H7 (cell line): ENCODE data around the gene C12orf57. TPM values are rescaled to one million over a fixed set of nuclear protein-coding genes. Genes with fewer than 3 reads are reported as not detected.

Experiments
- DNase-seq: peaks from one replicate; pipeline ENCODE4 v3.0.0; 2012
- H3K27me3 ChIP-seq: 2 replicates; pipeline ENCODE4 v1.6.0; 2011; ENCODE audit warnings: mild to moderate bottlenecking, low read length; ENCODE audit not compliant: control insufficient read depth, insufficient read depth
- H3K36me3 ChIP-seq: replicated peaks from 2 replicates; pipeline ENCODE4 v1.5.1; 2011; ENCODE audit warnings: low read length; ENCODE audit not compliant: control insufficient read depth, insufficient read depth
- H3K4me3 ChIP-seq: 2 replicates; pipeline ENCODE4 v1.5.1; 2011; ENCODE audit warnings: low read depth, mild to moderate bottlenecking, control low read depth, low read length, moderate library complexity; ENCODE audit not compliant: insufficient read depth
- total RNA-seq: library from RNA; depleted of rRNA; stranded (reverse); fragments of >200 nt; shearing (Covaris generic); gene quantifications from 2 replicates; pipeline ENCODE4 v1.2.3, GENCODE V29; 2014

C12orf57 gene
- total RNA-seq, 1 experiment from 2014 or later, result 153 TPM

- peak overlapping the region; percentile 75 for H3K4me3 ChIP-seq
- H3K36me3 ChIP-seq, result peaks cover 45% of the 10 kb centered on the region
- DNase-seq, result no peak
- H3K27me3 ChIP-seq, result no peaks in the 10 kb centered on the region
Observed at GRCh38 chr12:6970096-6970527, 26.3 kb downstream of the C12orf57 start.

- H3K4me3 ChIP-seq, result no peak overlapping the region
- DNase-seq, result no peak
- no peaks in the 10 kb centered on the region for H3K27me3 ChIP-seq
- peaks cover 32% of the 10 kb centered on the region for H3K36me3 ChIP-seq
Observed at GRCh38 chr12:6974180-6974579, 30.4 kb downstream of the C12orf57 start.

- Histone ChIP-seq H3K36me3 (peaks cover 35% of the 10 kb centered on the region), H3K4me3 (no peak overlapping the region), H3K27me3 (no peaks in the 10 kb centered on the region)
- no peak for DNase-seq
Observed at GRCh38 chr12:6975297-6976032, 31.6 kb downstream of the C12orf57 start.

GRCh38 chr12:6977653-6978052 lies 33.8 kb downstream of the C12orf57 start:
- H3K27me3 ChIP-seq, result no peaks in the 10 kb centered on the region
- no peak overlapping the region for H3K4me3 ChIP-seq
- H3K36me3 ChIP-seq, result peaks cover 44% of the 10 kb centered on the region
- DNase-seq, result no peak

GRCh38 chr12:6978188-6978587 lies 34.4 kb downstream of the C12orf57 start:
- DNase-seq, result no peak
- peaks cover 44% of the 10 kb centered on the region for H3K36me3 ChIP-seq
- no peaks in the 10 kb centered on the region for H3K27me3 ChIP-seq
- H3K4me3 ChIP-seq, result no peak overlapping the region

- Histone ChIP-seq H3K27me3 (no peaks in the 10 kb centered on the region), H3K36me3 (peaks cover 44% of the 10 kb centered on the region), H3K4me3 (no peak overlapping the region)
- no peak for DNase-seq
Observed at GRCh38 chr12:6978611-6979011, 34.8 kb downstream of the C12orf57 start.

GRCh38 chr12:6979021-6979420 lies 35.2 kb downstream of the C12orf57 start:
- Histone ChIP-seq H3K4me3 (no peak overlapping the region), H3K27me3 (no peaks in the 10 kb centered on the region), H3K36me3 (peaks cover 43% of the 10 kb centered on the region)
- DNase-seq, result no peak

GRCh38 chr12:6979453-6979852 lies 35.6 kb downstream of the C12orf57 start:
- Histone ChIP-seq H3K27me3 (no peaks in the 10 kb centered on the region), H3K4me3 (no peak overlapping the region), H3K36me3 (peaks cover 39% of the 10 kb centered on the region)
- DNase-seq, result no peak

- peaks cover 33% of the 10 kb centered on the region for H3K36me3 ChIP-seq
- H3K4me3 ChIP-seq, result no peak overlapping the region
- H3K27me3 ChIP-seq, result no peaks in the 10 kb centered on the region
- no peak for DNase-seq
Observed at GRCh38 chr12:6980075-6980474, 36.3 kb downstream of the C12orf57 start.

- H3K36me3 ChIP-seq, result peaks cover 27% of the 10 kb centered on the region
- no peak for DNase-seq
- H3K27me3 ChIP-seq, result no peaks in the 10 kb centered on the region
- H3K4me3 ChIP-seq, result no peak overlapping the region
Observed at GRCh38 chr12:6980740-6981139, 36.9 kb downstream of the C12orf57 start.

- Histone ChIP-seq H3K27me3 (no peaks in the 10 kb centered on the region), H3K4me3 (no peak overlapping the region), H3K36me3 (peaks cover 22% of the 10 kb centered on the region)
- no peak for DNase-seq
Observed at GRCh38 chr12:6981152-6982052, 37.6 kb downstream of the C12orf57 start.

GRCh38 chr12:6982532-6982931 lies 38.7 kb downstream of the C12orf57 start:
- DNase-seq, result peak; percentile 43
- H3K27me3 ChIP-seq, result no peaks in the 10 kb centered on the region
- no peak overlapping the region for H3K4me3 ChIP-seq
- peaks cover 16% of the 10 kb centered on the region for H3K36me3 ChIP-seq

- DNase-seq, result no peak
- Histone ChIP-seq H3K4me3 (no peak overlapping the region), H3K27me3 (no peaks in the 10 kb centered on the region), H3K36me3 (peaks cover 2% of the 10 kb centered on the region)
Observed at GRCh38 chr12:6987956-6988553, 44.2 kb downstream of the C12orf57 start.
